K562 (cell line): ENCODE data around the gene HSPB6. TPM values are rescaled to one million over a fixed set of nuclear protein-coding genes. Genes with fewer than 3 reads are reported as not detected.

ENCODE experiments used
- CHCHD3 ChIP-seq: fragments of 250-450 bp; sonication (Bioruptor Pico); IDR thresholded peaks from 2 replicates; pipeline ENCODE4 v2.1.2; 2022; ENCODE audit warnings: mild to moderate bottlenecking
- CREM ChIP-seq: IDR thresholded peaks from 2 replicates; pipeline ENCODE4 v1.6.1; 2014; ENCODE audit warnings: antibody characterized with exemption, low read depth
- DPF2 ChIP-seq: fragments of 450-650 bp; IDR thresholded peaks from 2 replicates; pipeline ENCODE4 v1.6.1; 2016
- ELF2 ChIP-seq: fragments of 250-450 bp; sonication (Bioruptor Pico); IDR thresholded peaks from 2 replicates; pipeline ENCODE4 v1.5.0; 2021; ENCODE audit warnings: mild to moderate bottlenecking
- FIP1L1 ChIP-seq: fragments of 200-400 bp; formaldehyde crosslinking; IDR thresholded peaks from 2 replicates; pipeline ENCODE4 v1.6.1; 2018; ENCODE audit warnings: mild to moderate bottlenecking, low read depth, low read length; ENCODE audit not compliant: poor library complexity, severe bottlenecking
- FOSL1 ChIP-seq: fragments of 200-800 bp; sonication (Bioruptor generic); conservative IDR thresholded peaks from 2 replicates; pipeline ENCODE4 v1.6.1; 2016; ENCODE audit warnings: missing genetic modification characterization, missing compliant biosample characterization
- HNRNPLL ChIP-seq: fragments of 200-400 bp; formaldehyde crosslinking; IDR thresholded peaks from 2 replicates; pipeline ENCODE4 v1.6.1; 2017; ENCODE audit warnings: low read length, low read depth, mild to moderate bottlenecking; ENCODE audit not compliant: poor library complexity, severe bottlenecking
- MYNN ChIP-seq, 2 experiments: sonication (generic); formaldehyde crosslinking in 1 of 2; IDR thresholded peaks; 2 replicates each; pipeline versions ENCODE4 v1.5.0 to v1.6.1; 2016 to 2020; ENCODE audit warnings: antibody characterized with exemption in 1 of 2, missing genetic modification reagents in 1 of 2
- POLR2AphosphoS5 ChIP-seq: IDR thresholded peaks from 2 replicates; pipeline ENCODE4 v1.6.1; 2011; ENCODE audit warnings: mild to moderate bottlenecking, low read depth, low read length, moderate library complexity; ENCODE audit not compliant: control insufficient read depth, insufficient read depth
- POLR2G ChIP-seq: fragments of 200-400 bp; formaldehyde crosslinking; IDR thresholded peaks from 2 replicates; pipeline ENCODE4 v1.6.1; 2017; ENCODE audit warnings: low read depth, mild to moderate bottlenecking, antibody characterized with exemption, low read length, moderate library complexity
- PRPF4 ChIP-seq: fragments of 200-400 bp; formaldehyde crosslinking; IDR thresholded peaks from one replicate; pipeline ENCODE4 v1.6.1; 2017; ENCODE audit warnings: low read length, low read depth, mild to moderate bottlenecking; ENCODE audit not compliant: insufficient read depth, poor library complexity, severe bottlenecking
- RCOR1 ChIP-seq, 2 experiments: IDR thresholded peaks; 2 replicates each; pipeline ENCODE4 v1.6.1; 2012; ENCODE audit warnings: low read depth in 2 of 2, low read length in 2 of 2, borderline replicate concordance in 1 of 2, improper control_type of control experiment in 1 of 2
- ZNF143 ChIP-seq: sonication (generic); formaldehyde crosslinking; IDR thresholded peaks from 2 replicates; pipeline ENCODE4 v1.9.0; 2022; ENCODE audit warnings: mild to moderate bottlenecking, missing genetic modification reagents
- ZNF184 ChIP-seq: sonication (generic); formaldehyde crosslinking; IDR thresholded peaks from 2 replicates; pipeline ENCODE4 v1.5.0; 2020; ENCODE audit warnings: missing genetic modification reagents
- ZNF639 ChIP-seq, 2 experiments: fragments of 200-800 bp in 1 of 2; sonication (Bioruptor generic) in 1 of 2; sonication (generic) in 1 of 2; formaldehyde crosslinking in 1 of 2; IDR thresholded peaks in 1 of 2; conservative IDR thresholded peaks in 1 of 2; 2 replicates each; pipeline versions ENCODE4 v1.5.0 to v1.6.1; 2016 to 2020; ENCODE audit warnings: missing compliant biosample characterization in 1 of 2, missing genetic modification characterization in 1 of 2, missing genetic modification reagents in 1 of 2
- polyA plus RNA-seq, 8 experiments: library from polyadenylated mRNA; depleted of rRNA in 4 of 8; stranded (reverse) in 5 of 8; unstranded in 3 of 8; fragments of >200 nt; fragmentation: Nextera tagmentation in 2 of 8; fragmentation: Illumina TruSeq in 1 of 8; extraction: Ambion mirVana in 2 of 8; extraction: Trizol in 1 of 8; gene quantifications; 2 replicates each; pipeline versions ENCODE4 v1.2.1 to v1.2.3, GENCODE V29; 2011 to 2014; ENCODE audit warnings: inconsistent platforms in 1 of 8, missing spikeins in 1 of 8
- total RNA-seq, 7 experiments: library from RNA; depleted of rRNA in 6 of 7; stranded (reverse); fragments of >200 nt in 6 of 7; fragmentation: Illumina TruSeq in 2 of 7; extraction: Trizol in 2 of 7; gene quantifications; 2 replicates each; pipeline versions ENCODE4 v1.2.1 to v1.2.3, GENCODE V29; 2011 to 2021; ENCODE audit warnings: low replicate concordance in 1 of 7
- TF ChIP-seq, protein P1 (sequence below), 2 experiments: fragments of 450-650 bp in 1 of 2; IDR thresholded peaks; 2 replicates each; pipeline ENCODE4 v1.6.1; 2011 to 2017; ENCODE audit warnings: low read depth in 2 of 2, antibody characterized with exemption in 1 of 2, borderline replicate concordance in 1 of 2, low read length in 1 of 2, mild to moderate bottlenecking in 1 of 2, mixed read lengths in 1 of 2; ENCODE audit not compliant: control insufficient read depth in 1 of 2
- TF ChIP-seq, protein P2 (sequence below): fragments of 150-350 bp; conservative IDR thresholded peaks from 2 replicates; pipeline ENCODE4 v1.6.1; 2014; ENCODE audit warnings: low read length

The HSPB6 gene
- total and polyA plus RNA-seq, 9 of the 15 experiments (the other 6 are each of a cell fraction or from before 2014, with no cell fraction given): 0.55 TPM; not detected in 8

GRCh38 chr19:35717665-35718344, 39.0 kb downstream of the HSPB6 start, which contains the start of gene KMT2B (continued):
- TF ChIP-seq, protein P1, sequence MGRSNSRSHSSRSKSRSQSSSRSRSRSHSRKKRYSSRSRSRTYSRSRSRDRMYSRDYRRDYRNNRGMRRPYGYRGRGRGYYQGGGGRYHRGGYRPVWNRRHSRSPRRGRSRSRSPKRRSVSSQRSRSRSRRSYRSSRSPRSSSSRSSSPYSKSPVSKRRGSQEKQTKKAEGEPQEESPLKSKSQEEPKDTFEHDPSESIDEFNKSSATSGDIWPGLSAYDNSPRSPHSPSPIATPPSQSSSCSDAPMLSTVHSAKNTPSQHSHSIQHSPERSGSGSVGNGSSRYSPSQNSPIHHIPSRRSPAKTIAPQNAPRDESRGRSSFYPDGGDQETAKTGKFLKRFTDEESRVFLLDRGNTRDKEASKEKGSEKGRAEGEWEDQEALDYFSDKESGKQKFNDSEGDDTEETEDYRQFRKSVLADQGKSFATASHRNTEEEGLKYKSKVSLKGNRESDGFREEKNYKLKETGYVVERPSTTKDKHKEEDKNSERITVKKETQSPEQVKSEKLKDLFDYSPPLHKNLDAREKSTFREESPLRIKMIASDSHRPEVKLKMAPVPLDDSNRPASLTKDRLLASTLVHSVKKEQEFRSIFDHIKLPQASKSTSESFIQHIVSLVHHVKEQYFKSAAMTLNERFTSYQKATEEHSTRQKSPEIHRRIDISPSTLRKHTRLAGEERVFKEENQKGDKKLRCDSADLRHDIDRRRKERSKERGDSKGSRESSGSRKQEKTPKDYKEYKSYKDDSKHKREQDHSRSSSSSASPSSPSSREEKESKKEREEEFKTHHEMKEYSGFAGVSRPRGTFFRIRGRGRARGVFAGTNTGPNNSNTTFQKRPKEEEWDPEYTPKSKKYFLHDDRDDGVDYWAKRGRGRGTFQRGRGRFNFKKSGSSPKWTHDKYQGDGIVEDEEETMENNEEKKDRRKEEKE (IDR thresholded peaks at IDR 0.05; ENCODE audit: borderline replicate concordance in 1 of 2, control insufficient read depth in 1 of 2, low read depth in 2 of 2, low read length in 1 of 2): 0 out of 4 replicates have a peak, but pooled peaks of 1 of the 2 experiments have one; percentile 10
- TF ChIP-seq FIP1L1 (peak; percentile 6), FOSL1 (tag) (peak; percentile 31; the same call in 1 of the 2 replicates), POLR2G (peak; percentile 50), ELF2 (peak; percentile 2), POLR2AphosphoS5 (no peak; the same call in 1 of the 2 replicates), ZNF143 (peak; percentile 73; the same call in 1 of the 2 replicates), RCOR1 (IDR thresholded peaks at IDR 0.05; ENCODE audit: borderline replicate concordance in 1 of 2, low read depth in 2 of 2, low read length in 2 of 2) (no peak), PRPF4 (no peak), ZNF184 (CRISPR knock-in tag) (no peak), MYNN (IDR thresholded peaks at IDR 0.05) (no peak), MYNN (CRISPR knock-in tag; IDR thresholded peaks at IDR 0.05) (no peak), CREM (peak; percentile 88), DPF2 (no peak), CHCHD3 (CRISPR knock-in tag) (no peak), HNRNPLL (no peak), ZNF639 (CRISPR knock-in tag; conservative IDR thresholded peaks at IDR 0.05 in 1 of 2, IDR thresholded peaks at IDR 0.05 in 1 of 2) (peak in 1 of 2 experiments; percentile 99; a peak in 2 of 4 replicates)
- TF ChIP-seq, protein P2, sequence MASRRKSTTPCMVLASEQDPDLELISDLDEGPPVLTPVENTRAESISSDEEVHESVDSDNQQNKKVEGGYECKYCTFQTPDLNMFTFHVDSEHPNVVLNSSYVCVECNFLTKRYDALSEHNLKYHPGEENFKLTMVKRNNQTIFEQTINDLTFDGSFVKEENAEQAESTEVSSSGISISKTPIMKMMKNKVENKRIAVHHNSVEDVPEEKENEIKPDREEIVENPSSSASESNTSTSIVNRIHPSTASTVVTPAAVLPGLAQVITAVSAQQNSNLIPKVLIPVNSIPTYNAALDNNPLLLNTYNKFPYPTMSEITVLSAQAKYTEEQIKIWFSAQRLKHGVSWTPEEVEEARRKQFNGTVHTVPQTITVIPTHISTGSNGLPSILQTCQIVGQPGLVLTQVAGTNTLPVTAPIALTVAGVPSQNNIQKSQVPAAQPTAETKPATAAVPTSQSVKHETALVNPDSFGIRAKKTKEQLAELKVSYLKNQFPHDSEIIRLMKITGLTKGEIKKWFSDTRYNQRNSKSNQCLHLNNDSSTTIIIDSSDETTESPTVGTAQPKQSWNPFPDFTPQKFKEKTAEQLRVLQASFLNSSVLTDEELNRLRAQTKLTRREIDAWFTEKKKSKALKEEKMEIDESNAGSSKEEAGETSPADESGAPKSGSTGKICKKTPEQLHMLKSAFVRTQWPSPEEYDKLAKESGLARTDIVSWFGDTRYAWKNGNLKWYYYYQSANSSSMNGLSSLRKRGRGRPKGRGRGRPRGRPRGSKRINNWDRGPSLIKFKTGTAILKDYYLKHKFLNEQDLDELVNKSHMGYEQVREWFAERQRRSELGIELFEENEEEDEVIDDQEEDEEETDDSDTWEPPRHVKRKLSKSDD: no peak
